Stimulated activated CD8-positive, alpha-beta memory T cell treated with anti-CD3 and anti-CD28 coated beads, Interleukin-7, amount 100 ng/mL, for 1 hour (primary cell): ENCODE measurements around the gene CKS1B.

Experiments used
- DNase-seq, 2 donors: peaks; one replicate each; pipeline ENCODE4 v3.0.0-alpha.2; 2020; ENCODE audit warnings: low read depth in 2 of 2

Gene CKS1B

DNA sequence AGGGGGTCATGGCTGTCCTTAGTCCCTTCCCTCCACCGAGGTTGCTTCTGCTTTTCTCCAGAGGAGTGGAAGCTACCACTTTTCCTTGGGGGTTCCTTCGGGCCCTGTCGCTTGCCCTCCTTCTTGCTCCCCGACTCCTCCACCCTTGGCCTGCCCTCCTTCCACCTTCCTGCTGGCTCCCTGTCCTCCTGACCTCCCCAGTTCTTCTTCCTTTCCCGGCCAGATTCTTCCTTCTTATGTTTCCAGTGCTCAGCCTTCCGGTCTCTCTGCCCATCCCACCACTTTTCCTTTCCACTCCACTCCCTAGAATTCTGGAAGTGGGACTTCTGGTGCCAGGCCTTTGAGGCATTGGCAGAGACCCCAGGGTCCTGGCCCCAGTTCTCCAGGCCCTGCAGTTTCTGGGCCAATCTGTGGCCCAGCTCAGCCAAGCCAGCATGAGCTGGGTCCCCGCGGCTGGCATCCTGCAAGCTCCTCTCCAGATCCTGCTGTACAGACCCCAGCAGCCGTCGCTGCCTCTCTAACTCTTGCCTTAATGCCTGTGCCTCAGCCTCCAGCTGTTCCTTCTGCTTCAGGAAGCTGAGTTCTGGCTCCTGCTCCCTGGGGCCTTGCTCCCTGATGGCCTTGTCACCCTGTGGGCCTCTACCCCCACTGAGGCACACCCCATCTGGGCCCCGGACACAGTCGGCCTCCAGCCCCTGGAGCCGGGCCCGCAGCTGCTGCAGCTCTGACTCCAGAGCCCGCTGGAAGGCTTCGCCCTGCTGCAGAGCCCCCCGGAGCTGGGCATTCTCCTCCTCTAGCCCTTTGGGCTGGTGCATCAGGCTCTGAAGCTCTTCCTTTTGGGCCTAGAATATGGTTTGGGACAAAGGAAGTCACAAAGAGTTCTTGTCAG lies 28.3 kb upstream of the CKS1B start:
- DNase-seq, result no peak

DNA sequence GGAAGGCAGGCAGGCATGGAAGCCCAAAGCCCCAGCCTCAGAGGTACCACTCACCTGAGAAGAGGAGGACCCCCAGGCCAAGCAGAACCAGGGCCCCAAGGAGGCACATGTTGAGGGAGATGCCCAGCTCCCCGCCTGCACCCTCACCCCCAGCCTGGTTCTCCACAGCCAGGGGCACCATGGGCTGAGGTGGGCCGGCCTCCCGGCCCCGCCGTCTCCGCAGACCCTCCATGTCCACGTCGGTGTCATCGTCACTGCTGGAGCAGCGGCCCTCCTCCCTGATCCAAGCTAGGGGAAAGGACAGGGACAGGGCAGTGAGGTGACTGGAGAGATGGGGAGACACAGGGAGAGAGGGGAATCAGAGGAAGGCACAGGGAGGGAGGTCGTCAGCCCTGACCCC lies 26.4 kb upstream of the CKS1B start:
- DNase-seq, result no peak

DNA sequence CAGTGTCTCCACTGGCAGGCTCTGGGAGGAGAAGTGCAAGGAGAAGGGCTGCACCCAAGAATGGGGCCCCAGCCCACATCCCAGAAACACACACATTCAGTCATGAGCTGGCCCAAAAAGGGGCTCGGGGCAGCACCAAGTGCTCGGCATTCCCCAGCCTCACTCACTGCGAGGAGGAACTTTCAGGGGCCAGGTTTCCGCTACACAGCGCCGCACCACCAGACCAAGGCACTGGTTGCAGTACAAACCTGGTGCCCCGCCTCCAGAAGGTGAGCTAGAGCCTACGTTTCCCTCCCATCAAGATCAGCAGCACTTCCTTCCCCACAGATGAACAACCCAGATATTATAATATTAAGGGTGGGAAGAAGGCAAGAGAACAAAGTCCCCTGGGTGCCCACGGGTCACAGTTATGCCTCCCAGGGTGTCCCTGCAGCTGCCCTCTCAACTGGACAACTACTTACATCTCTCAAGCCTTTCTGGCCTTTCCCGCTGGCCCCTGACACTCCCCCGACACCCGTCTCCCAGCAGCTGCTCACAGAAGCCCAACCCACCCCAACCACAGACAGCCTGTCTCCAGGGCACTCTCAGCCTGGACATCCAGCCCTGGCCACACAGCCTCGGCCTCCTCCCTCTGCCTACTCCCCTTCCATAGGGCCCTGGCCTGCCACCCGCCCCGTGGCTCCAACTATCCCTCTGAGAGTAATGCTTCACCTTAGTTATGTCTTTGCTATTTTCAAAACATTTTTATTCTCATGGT lies 22.4 kb upstream of the CKS1B start:
- no peak for DNase-seq

DNA sequence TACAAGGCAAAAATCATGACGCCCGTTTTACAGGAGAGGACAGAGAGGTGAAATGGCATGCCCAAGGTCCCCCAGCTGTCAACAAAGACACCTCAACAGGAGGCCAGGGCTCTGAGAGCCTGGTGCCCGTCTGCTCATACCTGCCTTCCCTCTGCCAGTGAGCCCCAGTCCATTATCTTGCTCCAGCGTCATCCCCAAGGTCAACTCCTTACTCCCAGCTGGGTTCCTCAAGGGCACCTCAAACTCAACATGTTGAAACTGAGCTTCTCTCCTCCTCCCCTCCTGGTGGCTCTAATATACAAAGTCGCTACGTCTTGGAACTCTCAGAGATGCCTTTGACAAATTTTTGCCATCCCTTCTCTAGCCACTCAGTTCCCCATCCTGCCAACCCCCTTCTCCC lies 21.8 kb upstream of the CKS1B start:
- no peak for DNase-seq

DNA sequence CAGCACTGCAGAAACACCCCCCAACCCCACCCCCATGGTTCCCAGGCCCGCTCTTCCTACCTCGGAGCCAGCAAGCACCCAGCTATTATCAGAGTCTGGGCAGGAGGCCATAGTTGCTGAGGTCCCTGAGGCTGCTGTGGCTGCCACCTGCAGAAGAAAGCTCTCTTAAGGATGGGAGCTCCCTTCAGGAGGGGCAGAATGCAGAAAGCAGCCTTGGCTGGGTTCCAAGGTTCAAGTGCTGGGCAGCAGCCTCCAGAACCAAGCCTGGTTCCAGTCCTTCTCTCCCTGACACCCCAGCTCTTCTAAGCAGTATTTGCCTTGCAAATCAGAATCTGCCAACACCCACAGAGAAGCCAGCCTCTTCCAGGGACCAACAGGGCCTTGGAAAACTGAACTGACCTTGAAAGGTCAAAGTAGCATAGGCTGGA lies 20.9 kb upstream of the CKS1B start:
- DNase-seq, result no peak

DNA sequence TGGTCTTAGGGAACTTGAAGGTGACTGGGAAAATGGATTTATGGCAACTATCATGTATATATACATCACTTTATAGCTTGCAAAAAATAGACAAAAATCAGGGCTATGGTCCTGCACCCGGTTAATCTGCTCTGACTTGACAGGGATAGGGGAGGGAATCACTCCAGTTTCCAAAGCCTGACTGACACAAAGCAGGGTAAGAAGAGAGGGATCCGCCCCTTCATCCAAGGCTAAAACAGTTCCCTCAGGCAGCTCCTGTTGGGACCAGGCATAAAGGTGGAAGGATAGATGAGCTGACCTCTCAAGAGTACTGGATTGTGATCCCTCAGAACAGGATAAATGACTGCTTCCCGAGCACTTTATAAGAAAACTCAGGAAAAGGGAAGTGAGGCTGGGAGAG lies 19.9 kb upstream of the CKS1B start:
- no peak for DNase-seq

DNA sequence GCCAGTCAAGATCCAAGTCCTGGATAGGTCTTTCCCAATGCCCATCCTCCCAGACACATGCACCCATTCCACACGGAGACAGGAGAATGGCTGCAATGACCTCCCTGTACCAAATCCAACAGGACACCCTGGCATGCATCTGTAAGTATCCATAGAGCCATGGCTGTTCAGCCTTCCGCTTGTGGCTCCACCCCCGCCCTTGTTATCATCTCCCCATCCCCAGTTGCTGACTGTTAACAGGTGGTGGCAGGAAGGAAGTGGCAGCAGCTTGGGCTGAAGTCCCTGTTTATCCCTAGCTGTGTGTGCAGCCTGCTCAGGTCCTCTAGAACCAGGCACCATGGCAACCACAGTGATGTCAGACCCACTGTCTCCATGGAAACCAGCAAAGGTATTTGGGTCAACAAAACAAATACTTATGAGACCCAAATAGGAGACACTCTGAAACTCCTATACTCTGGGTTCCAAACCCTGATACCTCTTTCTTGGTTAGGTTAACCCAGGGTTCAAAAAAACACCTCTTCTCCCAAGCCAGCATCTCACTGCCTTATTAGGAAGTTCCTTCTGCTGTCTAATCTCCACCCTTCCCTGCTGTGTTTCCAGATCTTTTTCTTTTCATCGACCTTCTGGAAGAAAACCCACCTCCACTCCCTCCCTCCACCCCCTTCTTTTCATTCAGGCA lies 19.3 kb upstream of the CKS1B start:
- DNase-seq, result peak; percentile 67 to 74

DNA sequence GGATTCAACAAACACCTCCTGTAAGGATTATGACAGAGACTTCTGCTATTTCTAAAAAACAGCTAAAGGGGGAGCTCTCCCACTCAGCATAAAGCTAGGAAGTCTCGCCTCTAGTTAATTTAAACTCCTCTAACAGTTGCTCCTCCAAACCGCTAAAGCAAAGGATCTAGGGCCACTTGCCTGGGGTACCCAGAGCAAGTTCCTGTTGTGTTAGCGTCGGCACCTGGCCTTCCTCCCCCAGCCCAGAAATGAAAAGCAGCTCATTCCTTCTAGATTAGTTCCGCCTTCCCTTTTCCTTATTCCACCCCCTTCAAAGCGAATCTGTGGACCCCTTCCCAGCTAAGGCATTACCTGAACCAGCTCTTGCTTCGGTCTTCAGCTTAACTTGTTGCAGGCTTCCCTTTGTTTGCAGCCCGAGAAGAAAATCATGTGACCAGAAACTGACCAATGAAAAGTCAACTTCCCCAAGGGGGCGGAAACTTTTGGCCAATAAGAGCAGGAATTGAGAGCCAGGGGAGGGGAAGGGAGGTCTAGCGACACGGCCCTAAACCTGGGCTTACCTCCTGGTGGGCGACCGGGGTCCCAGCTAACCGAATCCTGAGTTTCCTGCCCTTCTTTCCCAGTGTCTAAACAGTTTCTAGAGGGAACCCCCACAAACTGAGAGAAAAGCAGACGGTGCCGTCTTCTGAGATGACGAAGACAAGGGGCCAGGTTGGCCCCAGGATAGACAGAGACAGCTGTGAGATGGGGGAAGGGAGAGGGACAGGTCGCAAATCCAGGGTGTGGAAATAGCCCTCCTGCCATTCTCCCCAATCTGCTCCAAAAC lies 18.6 kb upstream of the CKS1B start, which contains the start of gene PBXIP1:
Gene PBXIP1, minus strand, starts transcription at position 382 of the 826 bp plus-strand sequence. CDS start 2,378 bp downstream, outside the sequence.
- DNase-seq, result peak; percentile 58 to 61

DNA sequence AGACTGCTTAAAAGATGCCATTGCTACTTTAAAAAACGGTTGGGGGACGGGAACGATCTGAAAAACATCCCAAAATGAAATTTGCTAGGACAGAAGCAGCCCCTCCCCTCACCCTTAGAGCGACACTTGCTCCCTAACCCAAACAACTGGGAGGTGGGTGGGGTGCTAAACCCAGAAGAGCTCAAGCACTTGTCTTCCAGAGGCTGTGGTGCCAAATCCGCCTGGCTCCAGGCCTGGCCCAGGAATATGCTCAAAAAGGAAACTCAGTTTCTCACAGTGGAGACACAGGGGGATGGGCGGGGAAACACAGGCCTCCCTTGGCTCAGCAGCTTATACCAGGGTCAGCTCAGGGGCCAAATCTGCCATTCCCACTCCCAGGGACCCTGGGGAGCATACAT lies 17.9 kb upstream of the CKS1B start:
- DNase-seq, result no peak

DNA sequence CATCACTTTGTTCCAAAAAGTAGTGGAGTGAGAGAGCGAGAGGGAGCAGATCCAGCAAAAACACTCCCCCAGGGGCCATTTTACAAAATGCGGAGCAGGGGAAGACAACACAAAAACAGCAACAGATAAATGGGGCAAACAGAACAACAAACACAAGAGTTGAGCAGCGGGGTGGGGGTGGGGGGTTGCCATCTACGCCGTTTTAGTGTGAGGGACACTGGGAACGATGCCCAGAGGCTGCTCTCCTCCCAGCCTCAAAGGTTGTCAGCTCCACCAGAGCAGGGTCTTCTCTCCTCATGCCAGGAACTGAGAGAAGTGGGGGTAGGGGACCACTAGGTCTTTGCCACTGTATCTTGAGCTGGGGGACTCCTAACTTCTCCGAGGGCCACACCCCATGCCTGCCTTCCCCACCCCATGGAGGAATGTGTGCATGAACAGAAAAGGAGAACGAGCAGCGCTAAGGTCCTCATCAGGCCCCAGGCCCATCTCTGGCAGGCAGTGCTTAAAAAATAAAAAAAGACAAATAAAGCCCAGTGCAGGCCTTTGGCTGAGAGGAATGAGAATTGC lies 17.3 kb upstream of the CKS1B start:
- DNase-seq, result no peak

DNA sequence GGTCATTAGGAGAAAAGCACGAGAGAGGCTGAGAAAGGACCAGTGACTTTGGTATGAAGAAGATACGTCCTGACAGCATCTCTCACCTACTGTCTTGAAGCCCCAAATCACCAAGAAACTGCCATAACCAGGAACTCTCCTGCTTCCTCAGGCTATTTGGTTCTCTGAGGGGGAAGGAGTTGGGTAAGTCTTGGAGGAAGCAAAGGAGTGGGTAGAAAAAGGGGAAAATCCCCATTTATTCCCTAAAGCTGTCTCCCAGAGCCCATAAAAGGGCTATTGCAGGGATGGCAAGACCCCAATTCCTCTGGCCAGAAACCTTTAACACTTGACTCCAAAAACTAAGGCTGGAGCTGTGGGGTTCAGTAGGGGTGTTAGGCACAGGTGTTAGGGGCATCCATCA lies 16.4 kb upstream of the CKS1B start:
- no peak for DNase-seq

DNA sequence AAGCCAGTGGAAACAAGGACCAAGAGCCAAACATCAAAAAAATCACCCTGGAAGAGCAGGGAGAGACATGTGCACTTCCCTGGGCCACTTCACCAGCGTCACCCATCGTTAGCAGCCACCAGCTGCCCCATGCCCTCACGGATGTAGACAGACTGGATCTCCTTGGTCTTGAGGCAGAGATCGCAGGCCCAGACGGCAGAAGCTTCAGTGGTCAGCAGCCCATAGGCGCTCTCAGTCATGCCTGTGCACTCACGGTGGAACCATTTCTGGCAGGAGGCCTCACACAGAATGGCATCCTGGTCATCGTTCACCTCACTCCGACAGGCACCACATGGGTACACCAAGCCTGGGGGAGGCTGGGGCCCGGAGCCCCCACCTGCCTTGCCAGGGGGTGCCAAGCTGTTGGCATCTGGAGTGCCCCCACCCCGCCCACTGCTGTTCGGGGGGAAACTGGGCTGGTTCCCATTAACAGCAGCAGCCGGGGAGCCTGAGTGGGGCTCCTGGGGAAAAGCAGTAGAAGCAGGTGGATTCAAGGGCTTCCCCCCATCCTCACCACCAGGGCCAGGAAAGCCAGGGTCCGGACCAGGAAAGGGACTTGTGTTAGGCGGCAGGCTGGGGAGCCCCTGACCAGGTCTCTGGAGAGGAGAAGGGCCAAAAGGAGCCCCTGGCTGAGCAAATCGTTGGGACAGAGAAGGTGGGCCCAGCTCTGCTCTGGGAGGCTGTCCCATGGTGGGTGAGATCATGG lies 15.6 kb upstream of the CKS1B start:
- DNase-seq, result no peak

DNA sequence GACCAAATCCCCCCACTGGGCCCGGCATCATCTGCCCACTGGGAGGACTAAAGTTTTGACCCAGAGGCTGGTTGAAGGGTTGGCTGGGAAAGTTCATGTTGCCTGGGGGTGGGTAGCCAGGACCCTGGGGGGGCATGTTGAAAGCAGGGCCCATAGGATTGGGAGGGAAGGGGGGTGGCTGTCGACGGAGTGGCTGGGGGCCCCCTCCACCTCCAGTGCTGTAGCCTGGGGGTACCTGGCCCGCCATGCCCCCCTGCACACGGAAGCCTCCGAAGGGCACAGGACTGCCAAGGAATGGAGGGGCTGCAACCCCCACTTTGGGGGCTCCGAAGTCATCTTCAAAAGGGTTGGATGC lies 15.1 kb upstream of the CKS1B start:
- DNase-seq, result no peak

DNA sequence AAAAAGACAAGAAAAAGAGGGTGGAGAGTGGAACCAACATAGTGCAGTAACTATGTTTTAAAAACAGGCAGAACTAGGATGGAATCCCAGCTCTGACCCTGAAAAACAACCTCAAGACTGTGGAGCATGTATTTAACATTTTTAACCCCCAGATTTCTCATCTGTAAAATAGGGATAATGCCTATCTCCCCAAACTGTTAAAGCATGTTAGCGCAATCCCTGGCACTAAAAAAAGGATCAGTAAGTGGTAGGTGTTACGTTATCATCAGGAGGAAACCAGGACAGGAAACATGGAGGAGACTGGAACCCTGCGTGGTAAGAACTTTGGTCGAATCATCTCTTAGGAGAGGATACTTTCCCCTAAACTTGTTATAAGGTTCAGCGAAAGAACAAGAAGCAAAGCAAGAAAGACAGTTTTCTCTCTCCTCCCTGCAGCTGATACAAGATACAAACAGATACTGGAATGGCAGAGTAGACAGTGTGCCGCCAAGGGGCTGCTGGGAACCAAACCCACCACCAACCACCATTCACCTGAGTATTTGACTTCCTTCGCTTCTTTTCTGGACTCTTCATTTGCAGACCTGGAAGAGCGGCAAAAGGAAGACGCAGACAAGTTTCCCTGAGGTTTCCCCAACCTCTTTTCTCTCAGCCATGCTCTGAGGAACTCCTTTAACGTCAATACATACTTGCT lies 13.9 kb upstream of the CKS1B start:
- no peak for DNase-seq

DNA sequence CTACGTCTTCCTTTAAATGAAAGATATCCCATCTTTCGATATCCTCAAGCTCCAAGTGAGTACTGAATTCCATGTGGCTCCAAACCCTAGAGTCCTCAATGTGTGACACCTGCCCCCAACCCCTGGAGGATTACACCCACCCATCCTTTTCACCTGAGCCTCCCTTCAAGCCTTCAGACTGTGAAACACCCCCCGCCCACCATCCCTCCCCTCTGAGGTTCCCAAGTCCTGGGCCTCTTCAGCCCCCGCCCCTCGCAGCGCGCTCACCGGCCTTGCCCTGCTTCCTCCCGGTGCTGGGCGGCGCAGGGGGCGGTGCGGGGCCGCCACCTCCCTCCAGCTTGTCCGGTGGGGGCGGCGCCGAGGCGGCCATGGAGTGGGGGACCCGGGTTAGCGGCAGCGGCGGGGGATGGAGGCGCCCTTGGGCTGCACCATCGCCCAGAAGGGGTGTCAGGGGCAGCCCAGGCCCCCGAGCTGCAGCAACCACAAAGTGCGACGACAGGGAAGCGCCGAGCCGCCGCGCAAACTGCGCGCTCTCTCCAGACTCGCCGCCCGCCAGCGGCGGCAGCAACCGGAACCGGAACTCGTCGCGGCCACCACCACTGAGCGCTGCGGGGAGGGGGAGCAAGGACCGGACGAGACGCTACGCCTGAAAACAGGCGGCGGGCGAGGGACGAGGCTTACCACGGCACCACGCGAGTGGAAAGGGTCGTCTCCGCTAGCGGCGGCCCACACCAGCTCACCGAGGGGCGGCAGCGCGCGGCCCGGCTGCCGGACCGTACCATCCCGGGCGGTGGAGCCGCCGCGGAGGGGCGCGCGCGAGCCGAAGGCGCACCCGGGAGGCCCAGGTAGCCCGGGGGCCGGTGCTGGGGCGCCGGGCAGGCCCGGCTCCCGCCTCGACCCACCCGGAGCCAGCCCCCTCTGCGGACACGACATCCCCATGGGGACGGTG lies 13.0 kb upstream of the CKS1B start, which contains the start of gene PYGO2:
Gene PYGO2, minus strand, starts transcription at position 576 of the 949 bp plus-strand sequence. Its CDS starts 206 bp downstream, at position 370.
- DNase-seq, result peak; percentile 46 to 55

DNA sequence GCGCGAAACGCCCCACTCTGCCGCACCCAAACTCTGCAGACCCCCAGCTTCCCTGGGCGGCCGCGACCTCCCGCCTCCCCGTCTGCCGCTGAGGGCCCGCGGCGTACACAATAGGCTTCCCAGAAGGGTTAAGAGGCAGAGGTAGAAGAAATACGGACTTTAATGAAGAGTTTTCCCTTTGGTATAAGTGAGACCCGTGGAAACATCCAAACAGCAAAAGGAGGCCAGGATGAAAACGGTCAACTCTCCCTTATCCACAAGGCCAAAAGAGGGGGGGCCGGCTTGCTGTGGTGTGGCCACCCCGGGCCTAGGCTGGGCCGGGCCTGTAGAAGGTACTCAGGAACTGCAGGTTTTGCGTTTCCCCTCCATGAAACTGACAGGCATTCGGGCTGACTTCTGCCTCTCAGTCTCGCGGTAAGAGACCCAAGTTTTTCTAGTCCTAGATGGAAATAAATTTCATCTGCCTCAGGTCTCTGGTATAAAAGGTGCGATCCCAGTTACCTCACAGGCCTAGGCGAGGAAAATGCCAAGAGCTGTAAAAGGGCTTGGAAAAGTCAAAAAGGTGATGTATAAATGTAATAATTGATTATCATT lies 12.2 kb upstream of the CKS1B start:
- DNase-seq, result no peak

DNA sequence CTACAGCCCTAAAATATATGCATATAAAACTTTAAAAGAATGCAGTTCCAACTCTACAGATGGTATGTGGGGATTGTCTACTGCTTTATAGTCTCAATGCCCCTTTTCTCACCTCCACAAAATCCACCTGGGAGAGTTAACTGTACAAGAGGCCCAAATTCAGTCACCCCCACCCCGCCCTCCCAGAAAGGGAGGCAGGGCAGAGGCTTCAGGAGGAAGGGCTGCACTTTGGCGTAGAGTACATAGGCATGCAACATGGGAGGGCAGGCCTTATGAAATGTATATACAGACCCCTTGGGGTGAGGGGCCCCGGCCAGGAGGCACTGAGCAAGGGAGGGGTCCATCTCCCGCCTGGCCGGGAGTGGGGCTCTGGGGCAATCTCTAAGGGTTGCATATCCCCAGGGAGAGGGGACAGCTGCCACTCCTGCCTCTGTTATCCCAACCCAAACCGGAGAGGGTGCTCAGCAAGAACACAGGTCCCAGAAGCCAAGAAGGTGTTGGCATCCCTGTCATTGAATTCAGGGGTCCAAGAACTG lies 11.6 kb upstream of the CKS1B start:
- no peak for DNase-seq

DNA sequence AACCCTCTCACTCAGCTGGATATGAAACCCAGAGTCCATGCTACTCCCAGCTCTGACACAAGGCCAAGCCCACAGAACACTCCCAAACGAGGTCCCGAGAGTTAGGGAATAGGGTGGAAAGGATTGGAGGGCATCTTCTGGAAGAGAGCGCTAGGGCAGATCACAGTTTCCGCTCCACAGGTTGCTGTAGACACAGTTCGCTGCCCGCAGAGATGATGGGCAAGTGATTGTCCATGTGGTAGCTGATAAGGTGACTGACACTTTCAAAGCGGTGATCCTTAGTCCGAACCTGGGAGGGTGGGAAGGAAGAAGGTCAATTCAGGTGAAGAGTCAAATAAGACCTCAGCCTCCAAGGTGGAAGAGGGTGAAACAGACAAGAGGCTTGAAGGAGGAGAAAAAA lies 10.8 kb upstream of the CKS1B start:
- no peak for DNase-seq
